ENCODE results near the gene TMEM74B.

The TMEM74B gene

GRCh38 chr20:1131354-1131753 is 53.4 kb downstream of the TMEM74B start:
- no peak for DNase-seq

DNA sequence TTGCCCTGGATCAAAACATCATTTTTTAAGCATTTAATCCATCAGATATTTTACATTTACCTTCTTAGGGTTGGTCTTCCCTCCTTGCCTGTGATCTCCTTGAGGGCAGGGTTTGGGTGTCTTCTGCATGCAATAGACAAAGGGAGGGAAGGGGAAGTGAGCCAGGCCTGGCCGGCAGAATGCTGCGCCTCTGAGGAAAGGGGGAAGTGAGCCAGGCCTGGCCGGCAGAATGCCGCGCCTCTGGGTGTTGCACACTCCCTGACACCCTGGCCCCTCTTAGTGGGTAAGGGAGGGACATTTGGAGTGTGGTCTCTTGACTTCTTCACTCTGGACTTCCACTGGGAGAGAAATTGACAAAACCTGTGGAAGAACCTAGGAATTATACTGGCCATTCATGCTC is 53.9 kb downstream of the TMEM74B start:
- no peak for DNase-seq

All from activated naive CD4-positive, alpha-beta T cell (primary cell).